Colon (tissue), 2 donors: ENCODE results near the gene SEPTIN1.
"Not testable (repeated sequence)": the region's sequence is repeated elsewhere in the genome, so short reads cannot be mapped to it uniquely, and the experiment has no call there.

ENCODE experiments used
- FAIRE-seq: peaks from 2 replicates; lab custom pipeline; 2012; peaks lifted over from hg19 to GRCh38; lab: Jason Lieb, UNC
- donor health status: control.
- donor health status: control.

The SEPTIN1 gene

GRCh38 chr16:30357715-30358576 is 24.4 kb downstream of the SEPTIN1 start:
- FAIRE-seq, result no peak

DNA sequence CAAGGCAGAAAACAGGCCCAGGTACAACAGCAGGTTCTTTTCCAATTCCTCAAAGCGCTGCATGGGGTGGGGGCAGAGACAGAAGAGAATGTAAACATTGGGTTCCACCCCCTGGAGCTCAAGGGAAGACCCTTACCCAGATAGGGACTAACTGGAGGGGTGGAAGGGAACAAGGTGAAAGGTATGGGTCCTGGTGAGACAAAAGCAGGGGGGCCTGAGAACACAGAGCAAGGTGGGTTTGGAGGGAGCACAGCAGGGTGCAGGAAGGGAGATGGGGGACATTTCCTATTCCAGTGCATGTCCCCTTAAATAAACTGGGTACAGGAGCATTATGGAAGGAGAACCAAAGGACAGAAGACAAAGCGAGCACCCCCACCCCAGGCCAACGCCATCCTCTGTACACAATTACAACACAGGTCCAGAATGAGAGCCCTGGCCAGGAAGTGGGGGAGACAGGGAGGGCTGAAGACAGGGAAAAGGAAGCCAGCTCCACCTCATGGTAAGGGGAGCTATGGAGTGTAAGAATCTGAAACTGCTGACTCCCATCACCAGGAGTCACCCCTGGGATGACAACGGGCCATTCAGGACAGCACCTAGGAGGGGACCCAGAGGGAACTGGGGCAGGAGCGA is 25.2 kb downstream of the SEPTIN1 start:
- FAIRE-seq, result no peak

DNA sequence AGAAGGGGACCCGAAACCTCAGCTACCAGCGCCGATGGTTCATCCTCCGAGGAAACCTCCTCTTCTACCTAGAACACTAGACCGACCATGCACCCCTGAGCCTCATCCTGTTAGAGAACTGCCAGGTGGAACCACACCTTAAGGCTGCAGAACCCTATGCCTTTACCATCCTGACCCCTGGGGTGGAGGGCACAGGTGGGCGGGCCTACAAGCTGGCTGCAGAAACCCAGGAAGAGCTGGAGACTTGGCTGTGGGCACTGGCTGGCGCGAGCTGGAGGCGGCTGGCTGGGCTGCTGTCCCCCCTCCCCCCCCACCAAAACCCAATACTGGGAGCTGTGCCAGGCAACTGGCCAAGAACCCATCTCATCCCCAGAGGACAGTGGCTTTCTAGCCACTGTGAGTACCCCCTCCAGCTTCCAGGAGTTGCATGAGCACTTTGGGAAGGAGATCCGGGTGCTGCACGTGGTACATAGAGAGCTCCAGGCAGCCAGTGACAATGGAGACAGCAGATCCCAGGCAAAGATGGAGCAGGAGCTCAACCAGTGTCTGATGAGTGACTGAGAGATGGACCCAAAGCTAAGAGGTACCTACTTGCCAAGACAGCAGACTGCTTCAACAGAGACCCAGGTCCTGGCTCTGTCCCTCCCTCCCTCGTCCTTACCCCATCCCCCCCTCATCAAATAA is 25.8 kb downstream of the SEPTIN1 start:
- FAIRE-seq, result no peak

DNA sequence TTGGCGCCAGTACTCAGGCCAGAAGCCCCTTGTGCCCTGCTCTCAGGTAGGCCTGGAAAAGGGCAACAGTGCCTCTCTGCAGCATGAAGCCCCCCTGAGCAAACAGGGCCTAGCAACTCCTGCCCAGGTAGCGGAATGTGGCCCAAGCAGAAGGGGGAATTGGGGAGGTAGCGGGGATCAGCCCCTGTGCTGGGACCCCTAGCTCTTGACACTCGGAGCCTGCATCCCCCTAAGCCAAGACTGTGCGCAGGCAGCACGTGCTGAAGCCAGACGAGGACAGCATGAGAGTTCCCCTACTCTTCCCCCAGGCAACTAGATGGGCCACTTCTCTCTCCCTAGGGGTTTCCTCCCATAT is 26.4 kb downstream of the SEPTIN1 start:
- FAIRE-seq, result no peak

DNA sequence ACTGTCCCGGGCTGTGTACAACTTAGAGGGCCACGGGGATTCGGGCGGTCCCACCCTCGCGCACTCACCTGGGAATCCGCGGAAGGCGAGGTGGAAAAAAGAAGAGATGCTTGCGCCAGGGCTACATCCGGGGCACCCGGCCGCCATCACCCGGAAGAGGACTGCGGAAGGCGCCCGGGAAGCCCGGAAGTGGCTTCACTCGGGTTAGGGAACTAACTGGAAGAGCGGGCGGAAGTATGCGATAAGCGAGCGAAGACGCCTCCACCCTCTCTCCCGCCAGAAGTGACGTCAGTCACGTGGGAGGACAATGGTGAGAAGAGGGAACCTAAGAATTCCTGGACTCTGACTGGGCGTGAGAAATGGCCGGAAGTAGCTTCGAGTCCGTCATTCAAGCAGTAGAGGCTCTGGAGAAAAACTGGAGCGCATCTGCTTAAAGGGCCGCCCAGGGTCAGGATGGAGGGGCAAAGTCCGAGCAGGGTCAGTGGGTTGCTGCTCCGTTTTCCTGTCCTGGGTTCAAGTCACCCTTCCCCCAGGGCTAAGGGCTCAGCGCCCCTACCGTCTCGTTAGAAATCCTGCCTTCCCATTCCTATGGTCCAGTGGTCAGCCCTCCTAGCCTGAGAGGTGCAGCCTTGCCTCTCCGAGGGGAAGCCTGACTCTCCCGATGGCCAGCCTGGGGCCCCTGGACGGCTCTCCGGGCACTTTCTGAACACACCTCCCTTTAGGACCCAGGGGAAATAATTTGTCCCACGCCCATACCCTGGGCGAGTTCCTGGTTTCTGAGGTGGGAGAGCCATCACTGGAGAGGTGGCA is 27.0 kb downstream of the SEPTIN1 start, which contains the start of gene CD2BP2:
CD2BP2 (minus strand) TSS at position 165 of the 810 bp plus-strand sequence. CDS start 627 bp downstream, outside the sequence.
- FAIRE-seq, result peak; percentile 51

GRCh38 chr16:30354423-30355143 is 27.8 kb downstream of the SEPTIN1 start:
- FAIRE-seq, result no peak

DNA sequence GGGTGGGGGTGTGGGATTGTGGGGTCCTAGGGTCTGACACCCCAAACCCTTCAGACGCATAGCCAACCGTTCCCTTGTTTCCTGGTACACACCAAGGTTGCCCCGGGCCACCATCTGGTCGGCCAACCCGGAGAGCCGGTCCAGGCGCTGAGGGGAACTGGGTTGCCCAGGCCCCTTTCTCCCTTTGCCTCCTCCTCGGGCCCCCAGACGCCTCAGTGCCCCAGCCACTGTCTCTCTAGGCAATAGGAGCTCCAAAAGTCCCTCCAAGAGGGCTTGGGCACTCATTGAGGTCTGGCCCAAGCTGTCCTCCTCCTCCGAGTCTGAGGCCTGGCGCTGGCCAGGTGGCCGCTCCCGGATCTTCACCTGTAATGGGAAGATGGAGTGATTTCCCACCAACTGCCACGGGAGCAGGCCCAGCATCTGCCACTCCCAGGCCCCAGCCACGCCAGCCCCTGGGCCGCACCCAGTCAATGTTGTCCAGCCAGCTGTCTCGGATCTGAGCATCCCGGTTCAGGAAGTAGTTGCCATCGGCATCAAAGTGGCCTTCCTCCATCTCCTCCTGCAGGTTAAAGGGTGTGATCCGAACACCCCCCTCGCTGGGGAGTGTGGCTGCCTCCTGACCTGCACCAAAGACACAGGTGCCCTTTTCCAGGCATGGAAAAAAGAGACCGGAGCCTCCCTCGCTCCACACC is 28.8 kb downstream of the SEPTIN1 start:
- FAIRE-seq, result no peak

- no peak for FAIRE-seq
Measured at GRCh38 chr16:30352488-30353401, 29.6 kb downstream of the SEPTIN1 start.

DNA sequence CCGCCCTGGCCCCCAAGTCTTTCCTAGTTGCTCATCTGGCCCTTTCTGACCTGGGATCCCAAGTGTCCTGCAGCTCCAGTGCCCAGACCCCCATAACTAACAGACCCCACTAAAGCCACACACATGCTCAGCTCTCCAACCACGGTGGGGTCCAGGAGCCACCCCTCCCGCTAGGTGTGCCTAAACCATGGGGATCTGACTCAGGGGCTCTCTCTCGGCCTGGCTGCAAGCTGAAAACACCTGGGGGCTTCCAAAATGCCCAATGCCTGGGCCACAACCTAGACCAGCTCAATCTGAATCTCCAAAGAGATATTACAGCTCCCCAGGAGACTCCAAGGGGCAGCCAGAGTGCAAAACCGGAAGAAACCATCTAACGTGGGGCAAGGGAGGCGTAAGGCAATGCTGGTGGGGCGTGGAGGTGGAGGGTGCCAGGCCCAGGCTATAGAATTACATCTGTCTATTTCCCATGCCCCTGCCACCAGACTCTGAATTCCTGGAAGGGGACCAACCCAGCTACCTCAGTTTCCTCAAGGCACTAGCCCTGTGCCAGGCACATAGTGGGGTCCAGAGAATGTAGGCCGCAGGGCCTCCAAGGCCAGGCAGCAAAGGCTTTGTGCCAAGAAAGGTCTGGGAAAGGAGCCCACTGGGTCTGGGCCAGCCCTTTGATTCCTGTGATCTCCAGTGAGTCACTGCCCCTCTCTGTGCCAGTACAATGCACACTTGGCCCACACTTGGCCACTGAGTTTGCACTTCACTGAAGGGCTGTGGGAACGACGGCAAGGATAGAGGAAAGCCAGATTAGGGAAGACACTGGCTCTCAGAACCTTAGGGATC is 30.6 kb downstream of the SEPTIN1 start:
- no peak for FAIRE-seq

DNA sequence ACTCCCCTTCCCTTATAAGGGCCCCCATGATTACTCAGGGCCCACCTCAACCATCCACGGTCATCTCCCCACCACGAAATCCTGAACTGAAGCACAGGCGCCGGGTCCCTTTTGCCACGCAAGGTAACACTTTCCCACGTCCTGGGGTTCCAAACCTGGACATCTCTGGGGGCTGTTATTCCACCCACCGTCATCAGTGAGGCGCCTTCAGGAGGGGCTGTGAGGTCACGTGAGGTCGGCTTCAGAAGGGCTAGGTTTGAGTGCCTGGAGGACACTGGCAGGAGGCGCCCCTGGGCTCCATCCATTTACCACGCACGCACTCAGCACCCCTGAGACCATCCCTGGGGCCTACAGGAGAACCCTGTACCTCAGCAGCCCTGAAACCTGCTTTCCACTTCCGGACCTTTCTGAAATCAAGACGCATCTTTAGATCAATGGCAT is 31.3 kb downstream of the SEPTIN1 start:
- FAIRE-seq, result no peak

GRCh38 chr16:30350134-30350871 is 32.1 kb downstream of the SEPTIN1 start:
- no peak for FAIRE-seq

DNA sequence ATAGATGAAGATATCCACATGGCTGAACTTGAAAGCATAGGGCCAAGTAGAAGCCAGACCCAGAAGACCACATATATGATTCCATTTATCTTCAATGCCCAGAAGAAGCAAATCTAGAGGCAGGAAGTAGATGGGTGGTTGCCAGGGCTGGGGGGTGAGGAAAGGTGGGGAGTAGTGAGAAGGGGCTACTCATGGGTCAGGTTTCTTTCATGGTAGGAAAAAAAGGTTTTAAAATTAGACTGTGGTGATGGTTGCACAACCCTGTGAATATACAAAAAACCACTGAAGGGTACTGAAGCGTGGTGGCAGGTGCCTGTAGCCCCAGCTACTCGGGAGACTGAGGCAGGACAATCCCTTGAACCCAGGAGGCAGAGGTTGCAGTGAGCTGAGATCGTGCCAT is 32.7 kb downstream of the SEPTIN1 start:
- no peak for FAIRE-seq

DNA sequence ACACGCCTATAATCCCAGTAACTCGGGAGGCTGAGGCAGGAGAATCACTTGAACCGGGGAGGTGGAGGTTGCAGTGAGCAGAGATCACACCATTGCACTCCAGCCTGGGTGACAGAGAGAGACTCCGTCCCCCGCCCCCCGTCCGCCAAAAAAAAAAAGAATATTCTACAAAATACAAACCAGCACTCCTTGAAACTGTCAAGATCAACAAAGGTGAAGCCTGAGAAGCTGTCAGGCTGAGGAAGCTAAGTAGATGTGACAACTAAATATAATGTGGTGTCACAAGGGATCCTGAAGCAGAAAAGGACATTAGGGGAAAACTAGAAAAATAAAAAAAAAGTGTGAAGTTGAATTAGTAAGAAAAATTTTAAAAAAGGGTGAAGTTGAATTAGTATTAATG is 33.4 kb downstream of the SEPTIN1 start:
- no peak for FAIRE-seq

DNA sequence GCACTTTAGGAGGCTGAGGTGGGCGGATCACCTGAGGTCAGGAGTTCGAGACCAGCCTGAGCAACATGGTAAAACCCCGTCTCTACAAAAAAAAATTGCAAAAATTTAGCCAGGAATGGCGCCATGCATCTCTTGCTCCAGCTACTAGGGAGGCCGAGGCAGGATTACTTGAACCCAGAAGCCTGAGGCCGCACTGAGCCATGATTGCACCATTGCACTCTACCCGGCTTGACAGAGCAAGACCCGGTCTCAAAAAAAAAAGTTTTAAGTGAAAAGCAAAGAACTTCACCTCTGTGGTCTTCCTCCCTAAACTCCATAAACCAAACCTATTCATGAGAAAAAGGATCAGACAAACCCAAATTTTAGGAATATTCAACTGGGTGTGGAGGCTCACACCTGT is 34.2 kb downstream of the SEPTIN1 start:
- no peak for FAIRE-seq

DNA sequence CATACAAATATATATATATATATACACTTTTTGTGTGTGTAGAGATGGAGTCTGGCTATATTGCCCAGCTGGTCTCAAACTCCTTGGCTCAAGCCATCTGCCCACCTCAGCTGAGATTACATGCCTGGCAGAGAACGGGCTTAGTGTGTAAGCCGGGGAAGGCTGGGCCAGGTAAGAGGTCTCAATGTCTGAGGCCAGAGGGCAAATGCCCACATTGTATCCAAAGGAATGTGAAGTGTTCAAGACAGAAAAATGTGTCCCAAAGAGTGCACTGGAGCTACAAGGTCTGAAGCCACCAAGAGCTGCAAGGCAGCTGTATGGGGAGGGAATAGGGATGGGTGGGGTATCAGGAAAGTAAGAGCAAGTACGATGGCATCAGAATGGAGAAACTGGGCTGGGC is 36.1 kb downstream of the SEPTIN1 start:
- no peak for FAIRE-seq

- FAIRE-seq, result not testable (repeated sequence)
Measured at GRCh38 chr16:30343491-30343820, 38.9 kb downstream of the SEPTIN1 start.

DNA sequence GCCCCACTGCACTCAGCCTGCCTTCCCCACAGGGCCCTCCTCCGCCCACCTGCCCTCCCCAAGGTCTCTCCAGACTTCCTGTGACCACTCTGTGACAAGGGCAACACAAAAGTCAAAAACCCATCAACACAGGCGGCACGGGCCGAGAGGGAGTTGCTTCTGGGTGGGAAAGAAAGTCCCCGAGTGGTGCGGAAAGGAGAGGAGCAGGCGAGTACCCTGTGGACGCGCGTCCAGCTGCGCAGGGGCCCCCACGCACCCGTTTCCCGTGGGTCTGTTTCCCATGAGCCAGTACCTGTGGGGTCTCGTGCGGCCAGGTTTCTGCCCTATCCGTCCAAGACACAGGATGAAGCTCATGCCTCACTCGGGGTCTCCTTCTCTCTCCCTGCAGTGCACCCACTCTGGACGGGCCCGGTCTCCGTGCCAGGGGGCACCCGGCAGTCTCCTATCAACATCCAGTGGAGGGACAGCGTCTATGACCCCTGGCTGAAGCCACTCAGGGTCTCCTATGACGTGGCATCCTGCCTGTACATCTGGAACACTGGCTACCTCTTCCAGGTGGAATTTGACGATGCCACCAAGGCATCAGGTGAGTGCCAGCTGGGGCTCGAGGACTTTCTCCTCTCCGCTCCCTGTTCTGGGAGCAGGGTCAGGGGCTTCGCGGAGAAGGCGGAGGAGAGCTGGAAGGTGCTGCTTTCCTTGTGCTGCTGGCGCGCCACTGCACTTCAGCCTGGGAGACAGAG is 39.4 kb downstream of the SEPTIN1 start:
- FAIRE-seq, result no peak
